NCI-H1417 (cell line): Measurements from ENCODE around the gene GDPD5.
A peak's percentile ranks its signal among the peaks of the same experiment; 100 is the strongest.

Experiments
- DNase-seq, 3 experiments: peaks; one replicate each; lab custom pipeline; 2025; lab: John Stamatoyannopoulos, UW

Gene GDPD5

GRCh38 chr11:75445315-75445953 lies 80.3 kb downstream of the GDPD5 start:
- peak; percentile 61 to 82 (median 63) for DNase-seq

DNA sequence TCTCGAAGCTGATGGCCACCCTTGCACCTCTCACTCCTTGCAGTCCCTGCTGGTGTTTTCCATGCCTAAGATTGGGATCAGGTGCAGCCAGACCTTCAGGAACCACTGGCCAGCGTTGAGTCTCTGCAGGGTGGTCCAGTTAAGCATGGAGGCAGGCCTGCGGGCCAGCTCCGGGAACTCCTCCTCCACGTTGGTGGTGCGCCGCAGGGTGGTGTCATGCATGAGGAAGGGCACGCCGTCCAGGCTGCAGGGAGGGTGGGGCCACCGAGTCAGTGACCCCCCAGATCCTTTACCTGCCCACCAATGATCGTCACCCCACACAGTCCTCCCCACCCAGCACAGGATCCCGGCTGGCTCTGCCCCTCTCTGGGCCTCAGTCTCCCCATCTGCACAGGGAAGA lies 82.7 kb downstream of the GDPD5 start:
- DNase-seq: no peak

- DNase-seq: no peak
These were observed 83.4 kb downstream of the GDPD5 start for GRCh38 chr11:75442161-75442885.

DNA sequence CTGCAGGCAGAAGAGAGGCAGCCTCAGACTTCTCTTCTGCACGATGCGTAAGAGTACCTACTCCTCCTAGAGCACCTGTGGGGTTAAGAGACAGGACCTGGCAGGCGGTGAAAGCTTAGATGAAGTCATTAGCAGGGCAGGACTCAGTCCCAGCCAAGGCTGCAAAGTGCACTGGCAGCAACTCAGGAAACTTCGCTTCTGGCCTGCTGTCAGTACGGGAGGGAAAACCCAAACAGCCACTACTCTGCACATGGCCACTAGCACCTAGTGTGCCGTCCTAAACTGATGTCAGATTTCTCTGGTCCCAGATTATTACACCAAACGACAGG lies 84.0 kb downstream of the GDPD5 start:
- DNase-seq: no peak

- no peak for DNase-seq
These were observed 84.6 kb downstream of the GDPD5 start for GRCh38 chr11:75440960-75441803.

DNA sequence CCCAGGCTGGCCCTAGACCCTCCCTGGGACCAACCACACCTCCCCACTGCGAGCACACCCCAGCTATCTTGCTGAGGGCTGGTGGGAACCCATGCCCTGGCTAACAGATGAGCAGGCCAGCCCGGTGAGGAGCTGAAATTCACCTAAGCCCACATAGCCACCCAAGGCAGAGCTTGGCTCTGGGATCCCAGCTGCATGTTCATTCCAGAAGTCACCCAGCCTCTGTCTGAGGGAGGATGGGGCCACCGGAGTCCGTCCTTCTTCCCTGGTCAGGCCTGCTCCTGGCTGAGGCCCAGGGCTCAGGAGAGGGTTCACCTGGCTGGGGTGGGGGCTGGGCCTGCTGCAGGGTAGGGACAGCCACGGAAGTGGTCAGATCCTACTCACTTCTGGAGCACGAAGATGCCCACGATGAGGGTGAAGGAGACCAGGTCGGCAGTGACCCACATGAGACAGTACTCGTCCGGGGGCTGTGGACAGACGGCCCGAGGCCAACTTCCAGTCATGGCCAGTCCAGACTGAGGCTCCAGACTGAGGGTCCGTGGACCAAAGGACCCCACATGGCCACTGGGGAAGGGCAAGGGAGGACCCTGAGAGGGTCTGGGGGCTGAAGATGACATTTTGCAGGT lies 86.1 kb downstream of the GDPD5 start:
- no peak for DNase-seq

- no peak for DNase-seq
These were observed 86.7 kb downstream of the GDPD5 start for GRCh38 chr11:75439026-75439425.

- no peak for DNase-seq
These were observed 87.6 kb downstream of the GDPD5 start for GRCh38 chr11:75437966-75438659.

DNA sequence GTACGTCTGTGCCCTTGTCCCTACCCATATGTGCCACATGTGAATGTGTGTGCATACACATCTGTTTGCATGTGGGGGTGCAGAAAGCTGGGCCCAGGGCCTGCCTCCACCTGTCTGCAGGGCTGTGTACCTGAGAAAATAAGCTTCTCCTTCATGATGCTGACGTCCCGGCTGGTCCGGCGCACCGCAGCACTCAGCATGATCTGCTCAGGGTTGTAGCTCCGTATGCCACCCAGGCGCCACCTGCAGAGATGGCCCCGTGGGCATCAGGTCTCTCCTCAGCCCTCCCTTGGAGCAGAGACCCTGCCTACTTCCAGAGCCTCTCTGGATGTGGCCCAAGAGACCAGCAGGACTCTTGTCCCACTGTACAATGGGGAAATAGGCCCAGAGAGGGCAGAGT lies 88.9 kb downstream of the GDPD5 start:
- no peak for DNase-seq

- no peak for DNase-seq
These were observed 90.2 kb downstream of the GDPD5 start for GRCh38 chr11:75435571-75435925.

DNA sequence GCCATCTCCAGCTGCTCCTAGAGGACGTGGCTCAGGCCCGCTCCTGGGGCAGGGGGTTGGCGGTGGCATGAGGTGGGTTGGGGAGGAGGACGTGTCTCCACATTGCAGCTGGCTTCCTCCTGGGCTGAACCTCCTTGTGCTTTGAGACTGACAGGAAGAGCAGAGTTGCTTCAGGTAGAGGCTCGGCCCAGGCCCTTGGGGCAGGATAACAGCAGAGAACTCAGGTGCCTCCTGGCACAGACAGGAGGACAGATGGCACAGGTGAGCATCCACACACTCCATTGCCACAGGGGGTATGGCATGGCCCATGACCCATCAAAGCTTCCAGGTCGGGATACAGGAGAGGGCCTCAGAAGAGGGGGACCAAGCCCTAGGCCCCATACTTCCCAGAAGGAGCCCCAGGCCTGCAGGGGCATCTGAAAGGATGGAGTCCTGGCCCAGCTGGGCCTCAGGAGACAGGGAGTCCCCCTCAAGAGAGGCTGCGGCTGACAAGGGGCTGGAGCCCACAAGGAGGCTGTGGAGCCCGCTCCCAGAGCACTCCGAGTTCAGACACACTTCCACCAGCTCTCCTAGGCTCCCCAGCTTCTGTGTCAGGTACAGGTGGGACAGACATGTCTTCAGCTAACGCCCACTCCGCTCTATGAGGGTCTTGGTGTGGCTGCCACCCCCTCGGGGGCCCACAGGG lies 90.7 kb downstream of the GDPD5 start:
- DNase-seq: no peak

DNA sequence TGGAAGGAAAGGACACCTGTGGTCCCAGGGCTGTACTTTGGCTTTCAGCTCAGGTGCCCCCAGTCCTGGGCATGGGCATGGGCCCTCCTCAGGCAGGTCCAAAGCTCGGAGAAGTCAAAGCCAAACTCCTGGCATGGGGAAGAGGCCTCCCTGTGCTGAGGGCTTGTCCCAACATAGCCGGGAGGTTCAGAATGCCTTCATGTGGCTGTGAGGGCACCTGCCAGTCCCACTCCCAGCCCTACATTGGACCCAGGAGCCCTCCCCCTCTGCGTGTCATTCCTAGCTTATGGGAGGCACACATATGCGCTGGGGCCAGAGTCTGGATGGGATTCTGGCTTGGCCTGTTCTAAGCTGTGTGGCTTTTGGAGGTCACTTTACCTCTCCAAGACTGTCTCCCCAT lies 91.7 kb downstream of the GDPD5 start:
- no peak for DNase-seq

GRCh38 chr11:75433443-75433842 lies 92.3 kb downstream of the GDPD5 start:
- no peak for DNase-seq

GRCh38 chr11:75432911-75433321 lies 92.8 kb downstream of the GDPD5 start, which contains the start of gene KLHL35:
KLHL35 (minus strand) TSS chr11:75433203; CDS start chr11:75430629, 2,574 bp downstream.
- DNase-seq: peak; percentile 25 to 55 (median 53)

GRCh38 chr11:75431533-75432525 lies 93.9 kb downstream of the GDPD5 start:
- no peak for DNase-seq

DNA sequence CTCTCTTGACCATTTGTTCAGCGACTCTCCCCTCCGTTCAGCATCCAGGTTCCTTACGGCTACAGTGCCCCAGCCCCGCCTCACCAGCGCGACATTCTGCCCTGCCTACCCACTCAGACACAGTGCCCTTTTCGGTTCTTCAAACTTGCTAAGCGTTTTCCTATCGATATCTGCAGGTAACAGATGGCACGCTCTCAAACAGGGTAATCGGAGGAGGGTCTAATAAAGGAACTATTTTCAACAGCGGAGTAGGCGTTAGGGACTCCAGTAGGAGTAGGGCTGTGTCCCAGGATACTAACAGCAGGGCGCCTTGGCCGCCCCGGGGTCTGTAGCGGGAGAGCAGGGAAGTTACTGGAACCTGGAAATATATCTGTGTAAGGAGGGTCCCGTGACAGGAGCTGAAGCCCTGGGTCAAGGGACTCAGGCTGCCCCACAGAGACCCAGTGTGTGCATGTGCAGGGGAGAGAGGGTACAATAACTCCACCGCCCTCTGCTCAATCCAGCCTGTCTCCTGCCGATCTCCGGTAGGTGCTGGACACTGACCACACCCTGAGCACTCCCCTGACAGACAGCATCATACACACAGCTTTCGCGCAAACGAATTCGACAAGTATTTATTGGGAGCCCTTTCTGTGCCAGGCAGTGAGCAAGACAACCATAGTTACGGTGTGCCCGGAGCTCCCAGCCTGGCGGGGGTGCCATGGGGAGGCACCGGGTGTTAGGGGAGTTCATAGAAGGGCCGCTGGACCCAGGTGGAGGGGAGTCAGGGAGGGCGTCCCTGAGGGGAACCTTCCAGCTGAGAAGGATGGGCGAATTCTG lies 94.8 kb downstream of the GDPD5 start:
- DNase-seq: peak in 1 of 3 experiments; percentile 84

DNA sequence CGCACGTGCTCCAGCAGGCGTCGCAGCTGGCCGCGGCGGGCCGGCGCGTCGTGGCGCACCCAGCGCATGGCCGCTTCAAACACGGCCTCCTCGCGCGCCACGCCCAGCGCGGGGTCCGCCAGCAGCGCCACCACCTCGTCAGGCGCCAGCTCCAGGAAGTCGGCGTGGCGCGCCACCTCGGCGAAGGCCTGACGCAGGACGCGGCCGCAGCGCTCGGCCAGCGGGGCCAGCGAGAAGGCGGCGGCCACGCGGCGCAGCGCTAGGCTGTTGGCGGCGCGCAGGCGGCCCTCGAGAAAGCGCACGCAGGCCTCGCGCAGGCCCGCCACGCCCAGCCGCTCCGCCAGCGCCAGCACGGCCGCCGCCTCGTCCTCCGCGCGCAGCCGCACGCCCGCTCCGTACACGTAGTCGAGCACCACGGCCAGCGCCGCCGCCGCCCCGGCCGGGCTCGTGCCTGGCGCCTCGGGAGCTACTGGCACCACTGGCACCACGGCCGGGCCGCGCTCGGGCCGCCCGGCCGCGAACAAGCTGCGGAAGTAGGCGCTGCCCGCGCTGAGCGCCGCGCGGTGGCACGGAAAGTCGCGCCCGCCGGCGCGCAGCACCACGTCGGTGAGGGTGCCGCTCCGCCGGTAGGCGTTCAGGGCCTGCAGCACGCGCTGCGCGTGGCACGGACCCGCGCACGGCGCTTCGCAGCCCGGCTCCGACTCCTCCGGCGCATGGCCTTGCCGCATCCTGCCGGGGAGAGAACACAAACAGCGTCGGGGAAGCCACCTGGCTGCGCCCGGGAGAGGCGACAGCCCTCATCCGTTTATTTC lies 95.6 kb downstream of the GDPD5 start:
- DNase-seq: peak; percentile 59 to 96 (median 93)

DNA sequence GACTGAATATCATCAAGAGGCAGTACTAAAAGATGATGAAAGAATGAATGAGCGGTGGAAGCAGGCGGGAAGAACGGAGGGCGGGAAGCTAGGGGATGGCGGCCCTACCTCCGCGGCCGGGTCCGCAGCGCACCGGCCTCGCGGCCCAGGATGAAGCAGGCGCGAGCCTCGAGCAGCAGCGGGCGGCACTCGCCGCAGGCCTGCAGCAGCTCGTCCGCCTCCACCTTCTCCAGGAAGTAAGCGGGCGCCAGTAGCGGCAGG lies 96.2 kb downstream of the GDPD5 start:
- DNase-seq: no peak
